Measurements from ENCODE around the gene GABRB3.

GABRB3 gene

DNA sequence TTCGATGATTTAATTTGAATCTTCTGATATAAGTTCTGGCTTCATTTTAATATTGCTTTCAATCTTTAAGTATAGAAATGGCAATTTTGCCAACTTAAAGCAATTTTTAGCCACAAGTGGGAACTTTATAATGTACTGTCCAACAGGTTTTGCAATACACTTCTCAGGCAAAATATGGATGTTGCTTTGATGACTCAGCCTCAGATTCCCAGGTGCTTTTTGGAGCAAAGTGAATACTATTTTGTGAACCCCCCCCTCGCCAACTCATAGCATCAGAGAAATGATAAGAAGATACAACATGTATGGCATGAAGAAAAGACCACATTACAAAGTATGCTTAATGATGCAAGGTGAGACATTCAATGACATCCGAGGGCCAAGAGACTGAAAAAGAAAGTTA lies 158.1 kb downstream of the GABRB3 start:
- H3K4me1 ChIP-seq (ENCODE audit: control insufficient read depth, low read length): no peaks in the 10 kb centered on the region
- TF ChIP-seq, protein P1, sequence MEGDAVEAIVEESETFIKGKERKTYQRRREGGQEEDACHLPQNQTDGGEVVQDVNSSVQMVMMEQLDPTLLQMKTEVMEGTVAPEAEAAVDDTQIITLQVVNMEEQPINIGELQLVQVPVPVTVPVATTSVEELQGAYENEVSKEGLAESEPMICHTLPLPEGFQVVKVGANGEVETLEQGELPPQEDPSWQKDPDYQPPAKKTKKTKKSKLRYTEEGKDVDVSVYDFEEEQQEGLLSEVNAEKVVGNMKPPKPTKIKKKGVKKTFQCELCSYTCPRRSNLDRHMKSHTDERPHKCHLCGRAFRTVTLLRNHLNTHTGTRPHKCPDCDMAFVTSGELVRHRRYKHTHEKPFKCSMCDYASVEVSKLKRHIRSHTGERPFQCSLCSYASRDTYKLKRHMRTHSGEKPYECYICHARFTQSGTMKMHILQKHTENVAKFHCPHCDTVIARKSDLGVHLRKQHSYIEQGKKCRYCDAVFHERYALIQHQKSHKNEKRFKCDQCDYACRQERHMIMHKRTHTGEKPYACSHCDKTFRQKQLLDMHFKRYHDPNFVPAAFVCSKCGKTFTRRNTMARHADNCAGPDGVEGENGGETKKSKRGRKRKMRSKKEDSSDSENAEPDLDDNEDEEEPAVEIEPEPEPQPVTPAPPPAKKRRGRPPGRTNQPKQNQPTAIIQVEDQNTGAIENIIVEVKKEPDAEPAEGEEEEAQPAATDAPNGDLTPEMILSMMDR (IDR thresholded peaks at IDR 0.05; ENCODE audit: low read depth, low read length, poor library complexity, severe bottlenecking): no peak
- TF ChIP-seq EZH2phosphoT487 (IDR thresholded peaks at IDR 0.05; ENCODE audit: borderline replicate concordance, low read length): no peak
- no peak overlapping the region for H3K4me3 ChIP-seq (ENCODE audit: low read length)
- no peaks in the 10 kb centered on the region for H3K79me2 ChIP-seq (ENCODE audit: control insufficient read depth, low read length)
- no peak overlapping the region for H3K27ac ChIP-seq (ENCODE audit: low read depth, low read length)
- H3K27me3 ChIP-seq (ENCODE audit: control insufficient read depth, low read length): no peaks in the 10 kb centered on the region
- peaks cover 30% of the 10 kb centered on the region; the same call in 1 of the 2 replicates for H3K9me3 ChIP-seq (ENCODE audit: control insufficient read depth, insufficient read depth, low read length)
- H4K20me1 ChIP-seq (ENCODE audit: control insufficient read depth, insufficient read depth, low read depth, low read length): no peaks in the 10 kb centered on the region
- H3K36me3 ChIP-seq (ENCODE audit: control insufficient read depth, low read length): no peaks in the 10 kb centered on the region
- H3F3A ChIP-seq (ENCODE audit: control insufficient read depth, insufficient read depth): no peaks in the 10 kb centered on the region
- H3K9me2 ChIP-seq (replicated peaks; ENCODE audit: control insufficient read depth, low read length): no peaks in the 10 kb centered on the region
- H3K4me2 ChIP-seq (ENCODE audit: low read length): no peak overlapping the region

DNA sequence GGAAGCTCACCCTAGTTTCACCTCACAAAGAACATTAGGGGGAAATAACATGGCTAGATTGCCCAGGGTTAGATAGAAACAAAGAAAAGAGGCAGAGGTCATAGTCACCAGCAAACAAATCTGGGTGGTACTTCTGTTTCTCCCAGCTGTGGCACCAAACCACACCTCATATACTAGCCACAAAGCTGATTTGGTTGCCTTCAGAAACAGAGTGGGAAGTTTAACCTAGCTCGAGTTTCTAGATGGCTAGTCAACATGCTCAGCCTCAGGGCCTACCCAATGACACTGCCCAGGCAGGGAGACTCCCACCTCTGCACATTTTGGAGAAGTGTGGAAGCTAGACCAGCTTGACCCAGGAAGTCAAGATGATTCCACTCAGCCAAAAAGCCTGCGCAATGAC lies 174.2 kb downstream of the GABRB3 start:
- no peak overlapping the region for H3K27ac ChIP-seq (ENCODE audit: low read depth, low read length)
- H3K4me2 ChIP-seq (ENCODE audit: low read length): no peak overlapping the region
- no peak overlapping the region for H3K4me3 ChIP-seq (ENCODE audit: low read length)
- H3F3A ChIP-seq (ENCODE audit: control insufficient read depth, insufficient read depth): no peaks in the 10 kb centered on the region
- H3K27me3 ChIP-seq (ENCODE audit: control insufficient read depth, low read length): no peaks in the 10 kb centered on the region
- H3K4me1 ChIP-seq (ENCODE audit: control insufficient read depth, low read length): no peaks in the 10 kb centered on the region
- H4K20me1 ChIP-seq (ENCODE audit: control insufficient read depth, insufficient read depth, low read depth, low read length): no peaks in the 10 kb centered on the region
- H3K36me3 ChIP-seq (ENCODE audit: control insufficient read depth, low read length): no peaks in the 10 kb centered on the region
- H3K9me3 ChIP-seq (ENCODE audit: control insufficient read depth, insufficient read depth, low read length): peaks cover 22% of the 10 kb centered on the region; the same call in 1 of the 2 replicates
- no peaks in the 10 kb centered on the region for H3K79me2 ChIP-seq (ENCODE audit: control insufficient read depth, low read length)
- TF ChIP-seq, protein P1 (IDR thresholded peaks at IDR 0.05; ENCODE audit: low read depth, low read length, poor library complexity, severe bottlenecking): no peak
- TF ChIP-seq EZH2phosphoT487 (IDR thresholded peaks at IDR 0.05; ENCODE audit: borderline replicate concordance, low read length): no peak
- H3K9me2 ChIP-seq (replicated peaks; ENCODE audit: control insufficient read depth, low read length): no peaks in the 10 kb centered on the region

DNA sequence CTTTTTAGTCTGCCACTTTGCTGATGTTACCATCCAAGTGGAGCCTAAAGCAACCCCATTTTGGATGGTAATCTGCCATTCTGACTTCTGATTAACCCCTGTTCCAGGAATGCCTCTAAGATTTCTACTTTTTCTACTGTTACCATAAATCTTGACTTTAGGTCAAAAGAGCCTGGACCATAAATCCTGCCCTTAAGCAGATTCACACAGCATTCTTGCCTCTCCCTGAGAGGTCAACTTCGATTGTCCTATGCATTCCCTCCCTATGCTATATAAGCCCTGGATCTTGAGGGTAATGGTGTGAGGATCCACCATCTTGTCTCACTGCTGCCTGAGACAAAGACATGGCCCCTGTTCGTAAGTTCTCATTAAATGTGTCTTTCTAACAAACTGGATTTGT lies 177.3 kb downstream of the GABRB3 start:
- Histone ChIP-seq H3K4me3 (ENCODE audit: low read length) (no peak overlapping the region), H3K9me3 (ENCODE audit: control insufficient read depth, insufficient read depth, low read length) (peaks cover 27% of the 10 kb centered on the region; the same call in 1 of the 2 replicates), H4K20me1 (ENCODE audit: control insufficient read depth, insufficient read depth, low read depth, low read length) (no peaks in the 10 kb centered on the region), H3K4me2 (ENCODE audit: low read length) (no peak overlapping the region), H3F3A (ENCODE audit: control insufficient read depth, insufficient read depth) (no peaks in the 10 kb centered on the region), H3K36me3 (ENCODE audit: control insufficient read depth, low read length) (no peaks in the 10 kb centered on the region), H3K4me1 (ENCODE audit: control insufficient read depth, low read length) (no peaks in the 10 kb centered on the region), H3K9me2 (replicated peaks; ENCODE audit: control insufficient read depth, low read length) (no peaks in the 10 kb centered on the region), H3K79me2 (ENCODE audit: control insufficient read depth, low read length) (no peaks in the 10 kb centered on the region), H3K27ac (ENCODE audit: low read depth, low read length) (no peak overlapping the region), H3K27me3 (ENCODE audit: control insufficient read depth, low read length) (no peaks in the 10 kb centered on the region)
- no peak for TF ChIP-seq EZH2phosphoT487 (IDR thresholded peaks at IDR 0.05; ENCODE audit: borderline replicate concordance, low read length)
- TF ChIP-seq, protein P1 (IDR thresholded peaks at IDR 0.05; ENCODE audit: low read depth, low read length, poor library complexity, severe bottlenecking): no peak

Measured in DOHH2 (cell line).